Hair follicle dermal papilla cell (primary cell): ENCODE measurements around the gene ENTPD5. TPM values are rescaled to one million over a fixed set of nuclear protein-coding genes. Genes with fewer than 3 reads are reported as not detected.

ENCODE experiments used
- small RNA-seq: library from RNA; depleted of rRNA; stranded (forward); fragments of <200 nt; gene quantifications from one replicate; pipeline ENCODE3, GENCODE V24; 2012
- total RNA-seq: library from RNA; depleted of rRNA; stranded (reverse); fragments of >200 nt; gene quantifications from 2 replicates; pipeline ENCODE4 v1.2.3, GENCODE V29; 2012

ENTPD5 gene
- 9.4 and 11.0 TPM in 2 replicates for total RNA-seq

GRCh38 chr14:74018586-74019407 lies at the start of gene ENTPD5, which contains the start of gene BBOF1:
Gene ENTPD5 (minus strand): TSS chr14:74019288. CDS start chr14:73988102, 31,186 bp downstream.
Gene BBOF1 (plus strand): TSS chr14:74019349. CDS start chr14:74019479, 130 bp downstream.

GRCh38 chr14:73949752-73950734 lies 69.0 kb downstream of the ENTPD5 start, which contains the start of the genes COQ6 and FAM161B:
Gene COQ6 (plus strand): TSS chr14:73950302. CDS start chr14:73950333, 31 bp downstream.
Gene FAM161B (minus strand): TSS chr14:73950094. CDS start chr14:73950026, 68 bp downstream.

Small RNA genes lying within 50 kb of the gene (small RNA-seq; reads per million reads assigned to genes)
- not detected for gene AC005480.2

Other genes starting within 250 kb of the ENTPD5 start
- gene PTGR2, start 167.5 kb downstream of the ENTPD5 start, total RNA-seq = 4.4 and 6.0 TPM in 2 replicates
- 75.7 and 90.2 TPM in 2 replicates for gene ZNF410, start 132.4 kb downstream of the ENTPD5 start, total RNA-seq
- gene FAM161B, start 69.2 kb downstream of the ENTPD5 start, total RNA-seq = 6.0 and 6.3 TPM in 2 replicates
- gene COQ6, start 69.0 kb downstream of the ENTPD5 start, total RNA-seq = 13.0 and 14.7 TPM in 2 replicates
- gene BBOF1, start 61 bp upstream of the ENTPD5 start, total RNA-seq = 9.4 and 14.0 TPM in 2 replicates
- 29.5 and 31.3 TPM in 2 replicates for gene ALDH6A1, start 65.2 kb upstream of the ENTPD5 start, total RNA-seq
- gene LIN52, start 65.7 kb upstream of the ENTPD5 start, total RNA-seq = 4.7 and 9.4 TPM in 2 replicates
- gene VSX2, start 220.2 kb upstream of the ENTPD5 start, total RNA-seq = not detected in 2 replicates